GM08714 (cell line): ENCODE results near the gene PRMT5.
"Not testable (repeated sequence)": the region's sequence is repeated elsewhere in the genome, so short reads cannot be mapped to it uniquely, and the experiment has no call there.

Source experiments
- H3K4me3 ChIP-seq: fragments of 200-500 bp; sonication (Bioruptor generic); 2 replicates; pipeline ENCODE4 v1.5.1; 2014; ENCODE audit warnings: mild to moderate bottlenecking, low read length, inconsistent platforms
- ZNF274 ChIP-seq: IDR thresholded peaks from 2 replicates; pipeline ENCODE4 v1.6.1; 2012; ENCODE audit warnings: mild to moderate bottlenecking, low read depth, low read length

Gene PRMT5

GRCh38 chr14:22962061-22962676 is 33.0 kb upstream of the PRMT5 start:
- no peak for TF ChIP-seq ZNF274
- no peak overlapping the region for H3K4me3 ChIP-seq

DNA sequence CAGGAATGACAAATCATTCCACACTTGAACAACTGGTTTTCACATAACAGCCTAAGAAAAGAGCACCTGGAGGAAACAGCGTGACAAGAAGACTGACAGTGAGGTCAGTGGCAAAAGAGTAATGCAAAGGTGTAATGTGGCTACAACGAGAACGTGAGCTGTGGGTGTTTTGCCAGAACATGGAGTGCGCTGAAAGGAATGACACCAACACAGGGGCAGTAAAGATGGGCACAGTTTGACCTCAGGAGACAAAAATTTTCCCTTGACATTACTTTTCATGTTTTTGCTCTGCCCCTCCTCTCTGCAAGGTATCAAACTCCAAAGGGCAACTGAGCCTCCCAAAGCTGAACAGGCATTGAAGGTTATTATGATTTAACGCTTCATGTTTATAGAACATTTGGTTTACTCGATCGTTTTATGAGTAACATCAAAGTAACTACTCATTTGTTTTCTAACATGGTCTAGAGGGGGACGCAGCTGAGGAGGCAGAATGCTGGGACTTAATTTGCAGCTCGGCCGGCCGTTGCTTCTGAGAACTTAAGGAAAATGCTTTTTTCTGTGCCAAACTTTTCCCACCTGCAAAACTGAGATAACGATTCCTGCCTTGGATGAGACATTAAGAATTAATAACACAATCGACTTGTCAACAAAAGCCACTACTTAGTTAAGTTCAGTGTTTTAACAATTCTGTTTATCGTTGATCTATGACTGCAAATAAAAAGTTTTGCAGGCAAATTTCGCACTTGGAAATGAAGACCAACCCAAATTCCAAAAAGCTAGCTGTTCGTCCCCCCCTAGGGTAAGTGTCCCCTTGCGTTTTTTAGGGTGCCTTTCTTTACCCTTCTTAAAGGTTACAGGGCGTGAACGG is 26.8 kb upstream of the PRMT5 start:
- no peak for TF ChIP-seq ZNF274
- H3K4me3 ChIP-seq, result peak overlapping the region; percentile 82

DNA sequence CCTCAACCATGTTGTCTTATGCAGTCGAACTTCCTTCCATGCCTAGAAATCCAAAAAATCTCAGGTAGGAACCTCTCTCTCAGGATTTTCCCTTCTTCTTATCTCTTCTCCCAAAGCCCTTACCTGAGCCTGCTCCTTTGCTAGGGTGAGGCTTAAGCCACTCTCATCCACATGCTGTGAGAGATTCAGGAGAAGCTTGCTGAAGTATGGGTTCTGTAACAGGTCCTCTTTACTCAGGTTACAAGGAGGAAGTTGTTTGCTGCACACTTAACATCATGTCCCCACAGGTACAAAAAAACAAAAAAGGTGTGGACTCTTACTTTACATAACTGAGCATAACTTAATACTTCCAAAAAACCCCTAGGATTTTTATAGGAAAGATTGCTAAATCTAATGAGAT is 23.2 kb upstream of the PRMT5 start:
- no peak overlapping the region for H3K4me3 ChIP-seq
- no peak for TF ChIP-seq ZNF274

GRCh38 chr14:22951795-22952194 is 22.6 kb upstream of the PRMT5 start:
- not testable (repeated sequence) for H3K4me3 ChIP-seq

DNA sequence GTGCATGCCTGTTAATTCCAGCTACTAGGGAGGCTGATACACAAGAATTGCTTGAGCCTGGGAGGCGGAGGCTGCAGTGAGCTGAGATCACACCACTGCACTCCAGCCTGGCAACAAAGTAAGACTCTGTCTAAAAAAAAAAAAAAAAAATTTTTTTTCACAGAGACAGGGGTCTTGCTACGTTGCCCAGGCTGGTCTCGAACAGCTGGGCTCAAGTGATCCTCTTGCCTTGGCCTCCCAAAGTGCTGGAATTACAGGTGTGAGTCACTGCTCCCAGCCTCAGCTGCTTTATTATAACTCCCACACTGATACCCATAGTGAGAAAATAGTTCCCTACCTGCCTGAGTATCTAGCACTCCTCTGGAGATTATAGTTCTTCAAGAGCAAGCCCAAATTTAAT is 16.5 kb upstream of the PRMT5 start:
- no peak overlapping the region for H3K4me3 ChIP-seq
- TF ChIP-seq ZNF274, result no peak

DNA sequence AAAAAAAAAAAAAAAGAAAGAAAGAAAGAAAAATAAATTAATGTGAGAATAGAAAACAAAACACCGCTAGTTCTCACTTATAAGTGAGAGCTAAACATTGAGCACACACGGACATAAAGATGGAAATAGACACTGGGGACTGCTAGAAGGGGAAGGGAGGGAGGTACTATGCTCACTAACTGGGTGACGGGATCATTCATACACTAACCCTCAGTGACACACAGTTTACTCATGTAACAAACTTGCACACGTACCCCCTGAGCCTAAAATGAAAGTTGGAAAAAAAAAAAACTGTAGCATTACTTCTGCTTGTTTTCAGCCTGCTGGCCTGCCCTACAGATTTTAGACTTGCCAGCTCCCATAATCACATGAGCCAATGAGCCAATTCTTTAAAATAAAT is 10.5 kb upstream of the PRMT5 start:
- no peak for TF ChIP-seq ZNF274
- no peak overlapping the region for H3K4me3 ChIP-seq

DNA sequence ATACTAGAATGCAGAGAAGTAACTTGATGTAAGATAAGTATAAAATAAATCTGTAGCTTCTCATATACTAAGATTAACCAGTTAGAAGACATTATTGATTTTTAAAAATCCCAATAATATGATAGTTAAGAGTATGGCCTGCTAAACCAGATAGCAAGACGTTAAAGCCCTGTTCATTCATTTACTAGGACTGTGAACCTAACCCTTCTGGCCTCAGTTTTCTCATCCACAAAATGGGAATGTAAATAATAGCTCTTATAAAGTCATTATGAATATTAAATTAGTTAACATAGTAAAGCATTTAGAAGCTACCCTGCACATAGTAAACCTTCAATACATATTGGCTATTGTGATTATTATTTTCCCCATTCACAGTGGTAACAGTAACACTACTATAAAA is 6.0 kb upstream of the PRMT5 start:
- TF ChIP-seq ZNF274, result no peak

DNA sequence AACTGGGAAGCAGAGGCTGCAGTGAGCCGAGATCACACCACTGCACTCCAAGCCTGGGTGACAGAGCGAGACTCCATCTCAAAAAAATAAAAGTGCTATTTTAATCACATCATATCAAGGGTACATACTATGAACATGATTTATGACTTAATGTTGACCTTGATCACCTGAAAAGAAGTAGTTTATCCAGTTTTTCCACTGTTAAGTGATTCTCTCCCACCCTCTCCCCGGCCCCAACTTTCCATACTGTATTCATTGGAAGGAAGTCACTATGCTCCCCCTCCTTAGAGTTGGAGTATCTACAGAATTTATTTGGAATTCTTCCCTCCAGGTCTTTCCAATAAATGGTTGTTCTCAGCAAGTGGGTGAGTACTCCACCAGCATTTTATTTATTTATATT is 3.0 kb upstream of the PRMT5 start:
- TF ChIP-seq ZNF274, result no peak
- no peak overlapping the region for H3K4me3 ChIP-seq

More for the DNA sequence above, 6.0 kb upstream of the PRMT5 start:
- no peak overlapping the region for H3K4me3 ChIP-seq

- no peak for TF ChIP-seq ZNF274
- H3K4me3 ChIP-seq, result peak overlapping the region; percentile 62
Measured at GRCh38 chr14:22929961-22930364, 787 bp upstream of the PRMT5 start.

DNA sequence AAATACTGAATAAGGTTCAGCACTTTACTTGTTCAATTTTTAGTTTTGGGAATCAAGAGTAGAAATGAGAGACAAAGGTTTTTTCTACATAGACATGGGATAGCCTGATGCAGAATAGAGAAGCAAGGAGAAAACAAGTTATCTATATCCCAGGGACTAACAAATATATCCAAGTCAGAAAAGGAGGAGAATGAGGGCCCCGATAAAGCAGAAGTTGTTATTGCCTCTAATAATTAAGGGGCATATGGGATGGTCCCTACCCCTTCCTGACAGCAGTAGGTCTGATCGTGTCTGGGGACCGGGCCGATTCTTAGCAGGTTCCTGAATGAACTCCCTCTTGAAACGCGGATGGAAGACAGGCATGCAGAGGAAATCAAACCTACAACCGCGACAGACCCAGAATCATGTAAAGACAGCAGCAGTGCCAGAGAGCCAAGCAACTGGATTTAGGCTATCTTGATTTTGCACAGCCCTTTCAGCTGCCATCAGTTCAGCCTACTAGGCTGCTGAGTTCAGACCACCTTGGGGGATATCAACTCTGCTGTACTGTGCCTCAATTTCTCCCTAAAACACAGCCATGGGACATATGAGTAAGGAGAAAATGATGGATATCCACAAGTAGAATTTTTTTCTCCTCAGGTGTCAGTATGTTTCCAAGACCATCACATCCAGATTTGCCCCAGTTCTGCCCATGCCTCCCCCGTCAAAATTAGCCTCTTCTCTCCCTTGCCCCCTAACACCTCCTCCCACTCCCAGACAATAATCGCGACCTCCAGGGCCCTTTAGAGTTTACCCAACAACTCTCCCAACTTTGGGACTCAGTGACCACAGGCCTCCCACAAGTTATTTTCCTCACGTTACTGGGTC is 706 bp downstream of the PRMT5 start:
- no peak for TF ChIP-seq ZNF274
- H3K4me3 ChIP-seq, result peak overlapping the region; percentile 86

GRCh38 chr14:22926316-22926715 is 2.9 kb downstream of the PRMT5 start:
- no peak overlapping the region for H3K4me3 ChIP-seq
- no peak for TF ChIP-seq ZNF274

- no peak for TF ChIP-seq ZNF274
- H3K4me3 ChIP-seq, result no peak overlapping the region
Measured at GRCh38 chr14:22925513-22925912, 3.7 kb downstream of the PRMT5 start.

GRCh38 chr14:22923746-22924145 is 5.4 kb downstream of the PRMT5 start:
- no peak for TF ChIP-seq ZNF274
- no peak overlapping the region for H3K4me3 ChIP-seq

DNA sequence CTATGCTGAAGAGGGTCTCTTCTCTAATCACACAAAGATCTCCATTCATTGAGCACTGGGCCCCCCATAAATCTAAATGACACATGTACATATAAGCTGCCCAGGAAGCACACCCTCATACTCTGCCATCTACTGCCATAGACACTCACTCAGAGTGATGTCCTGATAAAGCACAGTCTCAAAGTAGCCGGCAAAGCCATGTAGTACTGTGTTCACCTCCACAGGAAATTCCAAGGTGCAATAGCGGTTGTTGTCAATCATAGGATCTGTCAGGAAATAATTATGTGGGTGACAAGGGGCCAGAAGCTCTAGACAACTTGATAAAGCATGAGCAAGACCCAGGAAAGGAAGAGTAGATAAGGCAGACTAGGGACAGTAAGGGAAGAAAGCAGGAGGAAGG is 6.9 kb downstream of the PRMT5 start:
- no peak for TF ChIP-seq ZNF274

More for the DNA sequence above, 6.9 kb downstream of the PRMT5 start:
- no peak overlapping the region for H3K4me3 ChIP-seq
